ENCODE measurements around the gene TCEAL1.
A peak's percentile ranks its signal among the peaks of the same experiment; 100 is the strongest.

TCEAL1 gene

DNA sequence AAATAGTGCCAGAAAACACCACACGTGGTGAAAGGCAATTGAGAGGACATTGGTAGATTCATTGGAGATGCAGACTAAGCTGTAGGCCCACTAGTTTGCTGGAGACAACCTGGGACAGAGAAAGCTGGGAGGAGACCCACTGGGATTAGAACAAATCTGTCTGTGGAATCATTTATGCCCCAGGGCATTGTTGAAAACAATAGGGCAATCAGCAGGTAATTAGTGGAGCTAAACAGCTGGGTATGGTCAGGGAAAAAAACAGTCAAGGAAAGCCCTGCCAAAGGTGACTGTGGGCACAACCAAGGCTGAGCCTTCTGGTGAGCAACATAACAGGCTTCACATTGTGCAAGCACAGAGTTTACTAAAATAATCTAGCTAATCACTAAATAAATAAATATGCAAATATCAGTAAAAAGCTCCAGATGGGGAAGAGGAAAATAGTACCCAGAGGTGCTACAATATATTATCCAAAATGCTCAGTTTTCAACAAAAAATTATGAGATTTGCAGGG, 12.0 kb upstream of the TCEAL1 start:
- no peak overlapping the region for H3K4me3 ChIP-seq (replicated peaks; ENCODE audit: low read depth, low read length)
- DNase-seq (ENCODE audit: low read depth) = no peak
- no peak for TF ChIP-seq CTCF (IDR thresholded peaks at IDR 0.05; ENCODE audit: low read length, missing control alignments)

GRCh38 chrX:103624111-103624510, 4.7 kb upstream of the TCEAL1 start:
- TF ChIP-seq CTCF (IDR thresholded peaks at IDR 0.05; ENCODE audit: low read length, missing control alignments) = no peak
- DNase-seq (ENCODE audit: low read depth) = no peak

GRCh38 chrX:103626855-103627254, 1.9 kb upstream of the TCEAL1 start:
- DNase-seq (ENCODE audit: low read depth) = peak; percentile 46
- H3K4me3 ChIP-seq (replicated peaks; ENCODE audit: low read depth, low read length) = no peak overlapping the region
- TF ChIP-seq CTCF (IDR thresholded peaks at IDR 0.05; ENCODE audit: low read length, missing control alignments) = no peak

More at GRCh38 chrX:103624111-103624510, 4.7 kb upstream of the TCEAL1 start:
- H3K4me3 ChIP-seq (replicated peaks; ENCODE audit: low read depth, low read length) = no peak overlapping the region

GRCh38 chrX:103629318-103630170, 769 bp downstream of the TCEAL1 start:
- DNase-seq (ENCODE audit: low read depth) = peak; percentile 64

GRCh38 chrX:103630171-103630511, 1.4 kb downstream of the TCEAL1 start:
- peak overlapping the region; percentile 66 for H3K4me3 ChIP-seq (replicated peaks; ENCODE audit: low read depth, low read length)
- no peak for TF ChIP-seq CTCF (IDR thresholded peaks at IDR 0.05; ENCODE audit: low read length, missing control alignments)
- no peak for DNase-seq (ENCODE audit: low read depth)

More at GRCh38 chrX:103629318-103630170, 769 bp downstream of the TCEAL1 start:
- TF ChIP-seq CTCF (IDR thresholded peaks at IDR 0.05; ENCODE audit: low read length, missing control alignments) = peak; percentile 52
- peak overlapping the region; percentile 66 for H3K4me3 ChIP-seq (replicated peaks; ENCODE audit: low read depth, low read length)

- peak overlapping the region; percentile 66 for H3K4me3 ChIP-seq (replicated peaks; ENCODE audit: low read depth, low read length)
- DNase-seq (ENCODE audit: low read depth) = no peak
- TF ChIP-seq CTCF (IDR thresholded peaks at IDR 0.05; ENCODE audit: low read length, missing control alignments) = no peak
Observed at GRCh38 chrX:103631145-103631544, 2.4 kb downstream of the TCEAL1 start.

All from fibroblast of pulmonary artery (primary cell).